Dedifferentiated amniotic fluid mesenchymal stem cell (primary cell): ENCODE results near the gene PIR.

Experiments
- DNase-seq: peaks from one replicate; pipeline ENCODE4 v3.0.0-alpha.2; 2016; ENCODE audit errors: extremely low spot score

The PIR gene

DNA sequence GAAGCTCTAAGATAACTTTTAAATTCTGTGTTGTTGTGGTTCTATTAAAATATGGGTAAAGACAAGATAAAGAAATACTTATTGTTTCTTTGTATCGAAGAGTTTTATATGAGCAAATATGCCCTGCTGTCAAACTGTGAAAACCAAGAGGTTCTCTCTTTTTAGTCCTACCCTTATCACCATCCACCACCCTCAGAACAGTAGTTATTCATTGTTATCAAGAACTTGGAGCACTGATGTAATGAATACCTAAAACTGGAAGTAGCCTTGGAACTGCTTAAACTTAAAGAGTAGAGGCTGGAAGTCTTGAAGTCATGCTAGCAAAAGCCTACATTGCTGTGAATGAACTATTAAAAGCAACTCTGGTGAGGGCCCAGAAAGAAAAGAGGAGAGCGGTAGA lies 9.2 kb downstream of the PIR start:
- no peak for DNase-seq

DNA sequence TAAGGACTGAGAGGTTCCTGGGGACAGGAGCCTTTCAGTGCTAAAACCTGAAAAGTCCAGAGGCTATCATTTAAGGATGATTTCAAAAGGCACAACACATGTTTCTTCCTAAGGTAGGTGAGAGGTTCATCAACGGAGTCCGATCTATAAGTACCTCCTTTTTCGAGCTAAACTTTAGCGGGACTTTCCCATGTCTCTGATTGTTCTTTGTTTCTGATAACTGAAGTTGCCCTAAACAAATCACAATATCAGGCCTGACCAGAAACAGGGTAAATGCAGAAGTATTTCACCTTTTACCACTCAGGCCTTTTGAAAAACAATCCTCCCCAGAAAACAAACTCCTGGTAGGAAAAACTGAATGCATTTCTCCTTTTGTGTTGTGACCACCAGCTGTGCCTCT lies 17.6 kb downstream of the PIR start:
- DNase-seq: no peak

DNA sequence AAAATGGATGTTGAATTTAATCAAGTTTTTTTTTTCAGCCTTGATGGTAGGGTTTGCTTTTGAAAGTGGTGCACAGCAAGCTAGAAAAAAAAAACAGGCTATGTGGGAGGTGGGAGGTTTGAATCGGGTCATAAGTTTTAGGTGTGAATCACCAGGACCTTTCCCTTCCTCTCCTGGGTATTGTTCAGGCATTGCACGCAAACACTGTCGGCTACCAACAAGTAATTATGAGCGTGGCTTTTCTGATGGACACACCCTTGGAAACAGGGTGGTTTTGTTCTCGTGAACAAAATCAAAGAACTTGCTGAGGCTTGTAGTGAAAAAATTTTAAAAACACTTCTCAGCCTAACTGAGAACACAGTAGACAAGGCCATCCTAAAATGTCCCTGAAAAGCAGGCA lies 18.1 kb downstream of the PIR start:
- DNase-seq: no peak

DNA sequence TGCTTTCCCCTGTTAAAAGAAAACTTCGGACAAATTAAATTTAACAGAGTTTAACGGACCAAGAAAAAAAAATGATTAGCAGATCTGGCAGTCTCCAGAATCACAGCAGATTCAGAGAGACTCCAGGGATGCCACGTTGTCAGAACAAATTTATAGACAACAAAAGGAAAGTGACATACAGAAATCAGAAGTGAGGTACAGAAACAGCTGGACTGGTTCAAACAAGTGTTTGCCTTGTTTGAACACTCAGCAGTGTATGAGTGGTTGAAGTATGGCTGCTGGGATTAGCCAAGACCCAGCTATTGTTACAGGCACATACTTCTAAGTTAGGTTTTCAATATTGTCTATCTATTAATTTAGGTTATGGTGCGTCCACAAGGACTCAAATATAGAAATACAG lies 19.1 kb downstream of the PIR start:
- no peak for DNase-seq

DNA sequence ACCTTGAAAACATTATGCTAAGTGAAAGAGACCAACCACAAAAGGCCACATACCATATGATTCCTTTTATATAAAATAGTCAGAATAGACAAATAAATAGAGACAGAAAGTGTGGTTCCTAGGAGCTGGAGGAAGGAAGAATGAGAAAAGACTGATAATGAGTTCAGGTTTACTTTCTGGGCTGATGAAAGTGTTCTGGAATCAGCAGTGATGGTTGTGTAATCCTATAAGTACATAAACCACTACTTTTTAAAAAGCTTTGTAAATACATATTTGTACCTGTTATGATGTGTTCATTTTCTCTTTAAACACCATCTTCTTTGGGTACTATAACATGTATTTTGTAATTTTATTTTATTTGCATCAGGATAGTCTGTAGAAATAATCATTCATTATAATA lies 20.6 kb downstream of the PIR start:
- no peak for DNase-seq

DNA sequence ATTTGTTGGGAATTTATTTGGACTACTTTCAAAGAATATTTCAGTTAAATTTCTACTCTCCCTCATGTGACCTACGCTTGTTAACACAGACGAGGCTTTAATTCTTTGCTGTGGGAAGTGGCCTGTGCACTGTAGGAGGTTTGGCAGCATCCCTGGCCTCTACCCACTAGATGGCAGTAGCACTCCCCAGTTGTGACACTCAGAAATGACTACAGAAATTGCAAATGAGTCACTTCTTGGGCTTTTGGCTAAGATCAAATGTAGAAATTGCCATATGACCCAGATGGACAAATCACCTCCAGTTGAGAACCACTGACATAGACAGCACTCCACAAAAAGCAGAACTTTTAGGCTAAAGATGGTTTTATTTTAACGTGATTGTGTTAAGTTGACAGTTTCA lies 22.1 kb downstream of the PIR start:
- peak; percentile 42 for DNase-seq

DNA sequence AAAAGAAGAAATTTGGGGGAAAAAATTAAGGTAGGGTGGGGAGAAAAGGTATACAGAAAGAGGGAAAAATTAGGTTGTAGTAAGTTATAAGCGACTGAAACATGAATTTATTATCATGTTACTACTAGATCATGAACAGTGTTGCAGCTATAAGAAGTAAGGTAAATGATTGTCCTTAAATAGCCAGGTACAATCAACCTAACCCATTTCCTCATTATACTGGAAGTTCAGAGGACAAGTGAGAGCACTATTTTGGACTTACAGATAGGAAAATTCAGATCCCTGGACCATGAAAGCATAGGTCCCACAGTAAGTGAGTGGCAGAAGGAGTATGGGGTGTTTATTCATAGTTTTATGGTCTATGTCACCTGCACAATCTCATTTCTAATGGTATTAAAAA lies 23.5 kb downstream of the PIR start:
- no peak for DNase-seq

DNA sequence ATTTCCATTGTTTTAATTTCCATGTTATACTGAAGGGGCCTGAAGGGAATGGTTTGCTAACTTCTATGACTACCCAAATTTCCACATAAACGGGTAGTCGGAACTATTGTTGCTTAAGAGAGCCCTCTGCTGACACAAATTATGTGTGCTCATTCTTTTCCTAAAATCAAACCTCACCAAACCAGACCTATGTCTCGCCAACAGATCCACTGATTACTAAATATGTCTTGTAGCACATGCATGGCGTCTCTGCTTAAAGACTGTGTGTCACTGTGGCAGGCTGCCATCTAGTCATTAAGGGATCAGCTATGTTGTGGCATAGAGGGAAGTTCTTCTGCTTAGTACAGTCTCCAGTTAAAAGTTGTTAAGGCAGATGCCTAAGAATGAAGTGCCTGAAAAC lies 25.1 kb downstream of the PIR start:
- peak; percentile 63 for DNase-seq

DNA sequence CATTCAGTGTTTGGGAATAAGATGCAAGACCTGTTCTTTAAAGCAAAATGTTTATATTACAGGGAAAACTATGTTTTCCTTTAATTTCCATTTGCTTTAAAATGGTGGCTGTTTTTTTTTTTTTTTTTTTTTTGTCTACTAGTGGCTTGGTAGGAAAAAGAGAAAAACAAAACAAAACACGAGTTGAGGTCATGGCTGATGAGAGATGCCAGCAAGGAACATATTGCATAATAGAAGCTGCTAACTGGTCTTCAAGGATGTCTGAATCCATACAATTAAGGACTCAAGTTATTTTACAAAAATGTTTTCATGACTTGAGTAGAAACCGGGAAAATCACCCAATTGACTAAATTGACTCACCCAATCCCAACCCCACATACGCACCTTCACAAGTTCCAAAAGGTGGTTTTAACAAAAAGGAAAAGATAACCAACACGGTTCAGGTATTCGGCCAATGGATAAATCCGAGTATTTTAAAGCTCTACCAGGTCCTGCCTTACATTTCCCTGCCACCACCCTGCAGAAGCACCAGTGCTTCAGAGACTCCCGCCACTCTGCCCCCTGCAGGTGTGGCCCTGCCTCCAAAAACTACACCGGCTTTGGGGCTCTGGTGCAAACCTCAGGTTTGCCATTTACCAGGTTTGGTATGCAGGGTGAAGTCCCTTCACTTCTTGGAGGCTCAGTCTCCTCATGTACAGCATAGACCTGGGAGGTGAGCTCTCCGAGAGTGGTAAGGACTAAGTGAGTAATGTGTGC lies 27.1 kb downstream of the PIR start:
- no peak for DNase-seq

DNA sequence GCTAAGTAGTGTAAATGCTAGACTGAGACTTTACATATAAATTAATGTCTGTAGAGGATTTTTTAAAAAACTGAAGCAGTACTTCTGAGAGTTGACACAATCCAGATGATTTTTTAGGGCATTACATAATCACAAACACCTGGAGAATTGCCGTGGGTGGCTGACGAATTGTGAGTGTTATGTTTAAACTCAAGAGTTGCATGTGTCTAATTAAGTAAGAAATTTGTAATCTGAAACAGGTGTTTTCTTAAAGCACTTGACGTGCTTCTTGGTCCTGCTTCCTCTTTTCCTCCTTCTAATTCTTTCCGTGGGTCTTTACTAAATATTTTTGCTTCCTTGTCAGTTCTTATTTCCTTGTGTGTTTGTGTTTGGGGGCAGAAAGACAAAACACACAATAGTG lies 27.8 kb downstream of the PIR start:
- DNase-seq: peak; percentile 36

DNA sequence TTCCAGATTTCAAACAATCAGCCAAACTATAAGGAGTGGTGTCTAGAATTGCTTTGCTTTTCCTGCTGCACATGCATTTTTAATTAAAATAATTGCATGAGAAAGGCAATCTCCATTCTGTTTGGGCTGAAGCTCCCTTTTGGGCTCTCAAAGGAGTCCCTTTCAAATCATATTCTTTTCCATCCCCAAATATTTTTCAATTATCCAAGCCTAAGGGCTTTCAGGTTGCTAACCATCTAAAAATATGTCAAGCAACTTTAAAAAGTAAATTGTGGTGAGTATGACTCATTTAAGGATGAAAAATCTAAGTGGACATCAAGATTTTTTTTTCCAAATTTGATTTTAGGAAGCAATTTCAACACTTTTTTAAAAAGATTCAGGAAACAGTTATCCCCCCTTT lies 28.4 kb downstream of the PIR start:
- peak; percentile 18 for DNase-seq

DNA sequence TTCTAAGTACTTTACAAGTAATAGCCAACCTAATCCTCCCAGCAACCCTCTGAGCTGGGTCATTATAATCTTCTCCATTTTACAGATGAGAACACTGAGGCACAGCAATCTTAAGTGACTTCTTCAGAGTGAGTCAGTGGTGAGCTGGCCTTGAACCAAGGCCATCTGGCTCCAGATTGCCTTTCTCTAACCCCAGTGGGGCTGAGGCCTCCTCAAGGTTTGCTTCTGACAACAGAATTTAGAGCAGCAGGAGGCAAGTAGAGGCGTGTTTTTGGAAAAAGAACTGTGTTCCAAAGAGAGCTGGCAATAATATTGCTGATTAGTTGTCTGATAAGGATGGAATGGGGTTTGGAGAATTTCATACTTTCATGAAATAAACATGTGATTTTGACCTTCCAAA lies 41.2 kb downstream of the PIR start:
- no peak for DNase-seq

DNA sequence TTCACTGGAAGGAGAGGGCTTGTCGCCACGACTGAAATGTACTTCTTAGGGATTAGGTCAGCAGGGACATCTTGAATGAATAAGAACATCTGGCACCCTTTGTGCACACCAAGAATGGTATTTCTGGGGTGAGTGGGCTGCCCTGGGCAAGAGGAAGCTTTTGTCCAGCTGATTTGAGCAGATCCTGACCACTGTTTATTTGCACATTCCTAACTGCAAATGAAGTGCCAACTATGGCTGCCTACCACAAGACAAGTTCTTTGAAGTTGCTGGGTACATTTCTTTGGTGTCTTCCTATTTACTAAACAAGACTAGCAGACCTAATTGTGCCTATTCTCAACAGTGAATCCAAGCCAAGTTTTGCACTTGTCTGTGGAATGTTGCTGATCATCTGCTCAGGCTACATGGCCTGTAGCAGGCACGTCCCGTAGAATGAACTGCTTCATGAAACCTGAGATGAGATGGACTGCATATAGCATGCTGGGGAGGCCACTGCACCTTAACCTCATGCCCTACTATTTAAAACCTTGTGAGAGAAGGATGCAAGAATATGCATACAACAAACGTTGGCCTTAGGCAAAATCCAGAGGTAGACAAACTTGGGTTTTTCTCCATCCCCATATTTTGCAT lies 45.0 kb downstream of the PIR start:
- peak; percentile 50 for DNase-seq

DNA sequence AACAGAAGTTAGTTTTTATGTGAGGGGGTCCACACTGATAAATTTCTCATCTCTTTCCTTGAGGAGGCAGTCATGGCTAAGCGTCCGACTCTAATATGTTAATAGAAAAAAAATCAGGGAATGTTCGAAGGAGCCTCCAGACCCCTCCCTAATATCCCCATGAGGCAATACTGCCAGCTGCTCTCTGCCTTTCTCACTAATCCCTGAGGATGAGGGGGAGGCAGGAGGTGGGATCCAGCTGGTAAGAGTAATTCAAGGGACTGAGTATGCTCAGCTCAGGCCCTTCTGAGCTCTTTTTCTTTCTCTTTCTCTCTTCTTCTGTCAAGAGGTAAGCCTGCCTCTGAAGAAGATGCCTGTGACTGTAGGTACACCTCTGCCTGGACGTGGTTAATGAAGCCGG lies 51.7 kb downstream of the PIR start:
- no peak for DNase-seq

DNA sequence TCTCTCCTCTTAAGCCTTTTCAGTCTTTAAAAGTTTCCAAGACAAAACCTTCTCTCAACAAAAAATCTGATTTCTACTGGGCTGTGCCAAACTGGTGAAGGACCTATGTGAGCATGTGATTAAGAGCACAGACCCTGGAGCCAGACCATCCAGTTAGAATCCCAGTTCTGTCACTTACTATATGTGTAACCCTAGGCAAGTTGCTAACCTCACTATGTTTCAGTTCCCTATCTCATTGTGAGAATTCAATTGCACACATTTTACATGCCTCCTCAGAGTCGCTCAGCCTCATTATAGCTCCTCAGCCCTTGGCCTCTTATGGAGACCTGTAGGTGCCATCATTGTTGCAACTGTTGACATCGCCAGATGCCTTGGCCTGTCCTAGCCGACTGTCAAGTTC lies 54.8 kb downstream of the PIR start:
- DNase-seq: no peak

DNA sequence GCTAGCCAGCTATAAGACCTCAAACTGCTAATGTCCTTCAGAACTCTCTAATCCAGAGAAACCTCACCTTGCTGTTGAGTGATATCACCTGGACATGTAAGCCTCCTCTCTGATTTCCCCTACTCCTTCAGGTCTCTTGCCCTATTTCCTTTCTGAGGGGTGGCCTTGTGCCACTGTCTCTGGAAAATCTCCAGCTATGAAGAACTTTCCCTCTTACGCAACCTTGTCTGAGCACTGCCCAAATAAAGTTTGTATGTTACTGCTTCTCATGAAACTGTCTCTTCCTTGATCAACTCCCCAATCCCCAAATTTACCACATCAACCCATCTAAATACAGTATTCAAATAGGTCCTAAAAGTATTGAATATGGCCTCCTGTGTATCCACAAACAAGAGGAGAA lies 55.4 kb downstream of the PIR start:
- DNase-seq: no peak

DNA sequence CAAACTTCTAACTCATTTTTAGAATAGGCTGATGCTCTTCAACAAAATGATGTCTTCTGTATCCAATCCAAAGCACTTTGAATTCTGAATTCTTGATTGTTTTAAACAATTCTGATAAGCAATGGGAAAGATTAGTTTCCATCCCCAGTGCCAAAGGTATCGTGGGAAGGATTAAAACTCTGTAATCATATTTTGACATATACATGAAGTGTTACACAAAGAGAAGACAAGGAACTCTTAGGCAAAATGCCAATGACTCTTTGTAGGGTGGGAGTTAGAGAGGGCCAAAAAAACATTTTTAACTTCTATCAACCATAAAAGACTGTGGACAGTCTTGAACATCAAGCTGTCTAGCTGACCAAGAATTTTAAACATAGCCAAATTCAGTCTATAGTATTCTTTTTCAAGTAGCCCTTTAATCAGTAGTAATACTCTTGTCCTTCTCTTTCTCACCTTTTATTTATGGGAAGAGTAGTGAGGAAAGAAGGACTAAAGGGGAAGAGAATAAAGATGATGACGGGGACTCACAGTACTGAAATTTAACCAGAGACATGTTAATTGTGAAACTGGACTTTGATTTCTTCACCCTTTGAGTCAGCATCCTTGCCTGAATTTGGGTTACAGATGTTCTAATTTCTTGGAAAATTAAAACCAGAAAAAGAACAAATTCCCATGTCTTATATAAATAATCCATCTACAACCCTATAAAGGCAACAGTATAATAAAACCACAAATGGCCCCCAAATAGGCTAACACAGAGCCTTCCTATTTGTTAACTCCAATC lies 57.1 kb downstream of the PIR start:
- DNase-seq: no peak

DNA sequence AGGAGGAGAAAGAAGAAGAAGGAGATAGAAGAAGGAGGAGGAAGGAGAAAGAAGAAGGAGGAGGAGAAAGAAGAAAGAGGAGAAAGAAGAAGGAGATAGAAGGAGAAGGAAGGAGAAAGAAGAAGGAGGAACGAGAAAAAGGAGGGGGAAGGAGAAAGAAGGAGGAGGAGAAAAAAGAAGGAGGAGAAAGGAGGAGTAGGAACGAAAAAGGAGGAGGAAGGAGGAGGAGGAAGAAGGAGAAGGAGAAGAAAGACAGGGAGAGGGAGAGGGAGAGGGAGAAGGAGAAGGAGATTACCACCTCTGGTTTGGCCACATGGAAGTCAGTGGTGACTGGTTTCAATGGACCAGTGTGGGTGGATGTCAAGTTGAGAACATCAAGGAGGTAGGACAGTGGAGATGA lies 58.9 kb downstream of the PIR start:
- DNase-seq: no peak

DNA sequence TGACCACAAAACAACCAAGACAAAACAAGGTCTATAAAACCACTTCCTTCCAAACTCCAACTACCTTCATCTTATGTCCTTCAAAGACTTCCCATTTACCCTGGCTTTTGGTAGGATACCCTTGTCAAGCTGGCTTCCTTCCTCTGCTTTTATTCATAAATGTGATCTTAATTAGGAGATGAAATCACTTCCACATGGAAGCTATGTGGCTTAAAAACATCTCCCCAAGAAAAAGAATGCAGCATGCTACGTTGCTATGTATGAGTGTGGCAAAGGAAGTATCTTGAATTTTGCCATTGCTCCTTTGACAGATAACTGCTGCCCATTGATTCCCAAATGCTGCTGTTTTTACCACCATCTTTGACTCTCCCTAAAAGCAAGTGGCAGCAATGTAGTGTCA lies 62.5 kb downstream of the PIR start:
- DNase-seq: no peak

DNA sequence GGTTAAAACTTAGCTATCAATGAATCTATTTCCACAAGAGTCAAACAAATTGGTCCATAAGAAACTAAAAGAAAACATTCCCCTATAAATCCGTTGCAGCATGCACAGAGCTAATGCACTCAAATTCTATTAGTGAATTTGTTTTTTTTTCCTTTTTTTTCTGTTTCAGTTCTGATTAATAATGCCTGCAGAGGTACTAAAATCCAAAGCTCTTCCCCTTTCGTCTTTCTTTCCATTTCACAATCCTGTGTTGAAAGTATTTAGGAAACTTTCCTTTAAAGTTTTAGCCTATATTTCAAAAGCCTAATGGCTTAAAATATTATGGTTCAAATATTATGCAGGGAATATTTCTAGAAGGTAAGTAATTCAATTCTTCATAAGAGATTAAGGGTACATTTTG lies 63.1 kb downstream of the PIR start:
- DNase-seq: no peak

DNA sequence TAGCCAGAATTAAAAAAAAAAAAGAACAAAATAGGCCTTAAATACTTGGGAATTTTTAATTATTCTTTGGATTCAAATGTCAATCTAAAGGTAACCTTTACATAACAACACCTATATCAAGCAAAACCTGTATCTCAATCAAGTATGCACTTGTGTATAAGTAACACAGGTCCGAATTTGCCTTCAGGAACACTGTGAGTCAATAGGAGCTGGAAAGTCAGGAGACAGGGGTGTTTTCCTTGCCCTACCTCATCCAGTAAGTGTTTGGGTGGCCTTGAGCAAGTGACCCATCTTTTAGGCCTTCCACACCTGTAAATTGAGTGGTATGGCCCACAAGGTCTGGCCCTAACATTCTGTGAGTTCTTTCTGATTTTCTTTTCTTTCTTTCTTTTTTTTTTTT lies 68.1 kb downstream of the PIR start:
- DNase-seq: no peak

DNA sequence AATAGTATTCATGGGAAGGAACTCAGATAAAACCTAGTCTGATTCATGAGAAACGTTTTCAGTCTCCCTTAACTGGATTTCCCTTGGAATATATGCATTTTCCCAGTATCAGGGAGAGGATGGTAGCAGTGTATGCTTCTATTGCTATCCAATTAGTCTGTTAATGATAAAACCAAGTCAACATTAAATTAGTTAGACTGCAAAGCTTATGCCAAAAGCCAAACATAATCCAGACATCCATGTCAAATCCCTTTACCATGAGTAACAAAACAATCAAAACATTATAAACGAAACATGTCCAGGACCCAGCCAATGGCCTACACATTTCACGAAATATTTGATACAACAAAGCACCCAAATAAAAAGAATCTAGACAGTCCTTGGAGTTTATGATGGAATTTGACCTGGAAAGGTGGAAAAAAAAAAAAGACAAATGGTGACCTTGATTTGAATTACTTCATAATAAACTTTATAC lies 74.4 kb downstream of the PIR start:
- DNase-seq: no peak
